ENCODE measurements around the gene TBC1D10A.

DNA sequence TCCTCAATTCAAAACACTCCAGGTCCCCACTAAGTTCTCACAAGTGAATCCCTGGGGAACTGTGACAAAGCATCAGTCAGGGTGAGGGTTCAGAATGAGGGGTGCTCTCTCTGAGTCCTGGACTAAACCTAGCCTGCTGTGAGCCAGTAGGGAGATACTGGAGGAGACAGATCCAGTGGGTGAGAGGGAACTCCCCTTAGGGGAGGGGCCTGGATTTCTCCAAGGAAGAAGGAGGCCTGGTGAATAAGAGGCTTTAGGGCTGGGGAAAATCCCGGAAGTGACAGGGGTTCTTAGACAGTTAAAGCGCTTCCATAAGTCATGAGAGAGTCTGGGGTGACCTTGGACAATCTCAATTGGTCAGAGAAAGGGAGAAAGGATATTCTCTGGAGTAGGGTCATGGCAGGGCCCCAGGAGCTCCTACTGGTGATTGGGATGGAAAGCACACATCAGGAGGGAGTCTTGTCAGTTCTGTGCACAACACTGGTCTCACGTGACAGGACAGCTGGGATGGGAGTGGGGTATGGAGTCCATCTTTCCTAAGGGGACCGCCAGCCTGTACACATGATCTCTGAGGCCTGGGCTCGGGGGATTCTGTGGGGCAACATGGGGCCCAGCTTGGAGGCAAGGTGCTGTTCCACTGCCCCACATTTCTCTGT is 1.5 kb downstream of the TBC1D10A start:
- TF ChIP-seq CTCF (IDR thresholded peaks at IDR 0.05; ENCODE audit: poor library complexity) = no peak
- TF ChIP-seq EZH2 (IDR thresholded peaks at IDR 0.05; ENCODE audit: borderline replicate concordance) = no peak
